K562 (cell line): ENCODE data around the gene SH3BGRL3. TPM values are rescaled to one million over a fixed set of nuclear protein-coding genes. Genes with fewer than 3 reads are reported as not detected.

ENCODE experiments used
- ATAC-seq: fragments of 200-7000 bp; cut with Tn5 transposase; 3 replicates; pipeline ENCODE4 v1.9.1; 2020; ENCODE audit warnings: moderate library complexity
- BruUV-seq: library from RNA; stranded (reverse); fragments of 400-500 nt; replicated peaks from 2 replicates; lab custom pipeline; 2021; lab: Mats Ljungman, UMichigan
- CTCF ChIA-PET: fragments of 300-600 bp; formaldehyde crosslinking; extraction: SDS; loops from one replicate; lab custom pipeline; 2021; ENCODE audit warnings: low intra/inter-chr PET ratio; lab: Yijun Ruan, JAX
- POLR2A ChIA-PET: fragments of 300-600, 350-650 bp; sonication (Branson Sonifier 250); formaldehyde crosslinking; extraction: SDS; loops from one replicate; lab custom pipeline; 2021; ENCODE audit warnings: antibody characterized with exemption, inconsistent platforms; lab: Yijun Ruan, JAX
- DNase-seq, 4 experiments: peaks; one replicate each; pipeline versions ENCODE4 v3.0.0 to v3.0.0-alpha.2; 2011 to 2018; ENCODE audit warnings: low spot score in 3 of 4, mixed read lengths in 3 of 4; ENCODE audit errors: extremely low read depth in 1 of 4
- FAIRE-seq: peaks from 2 replicates; lab custom pipeline; 2011; peaks lifted over from hg19 to GRCh38; lab: Jason Lieb, UNC
- H2AFZ ChIP-seq: 2 replicates; pipeline ENCODE4 v1.6.0; 2011; ENCODE audit warnings: low read depth, low read length, control low read depth, inconsistent platforms
- H3K27ac ChIP-seq: fragments of 200-600 bp; 3 replicates; pipeline ENCODE4 v1.8.0; 2011; ENCODE audit warnings: low read depth, mild to moderate bottlenecking, control low read depth, inconsistent platforms, low read length, moderate library complexity, mixed read lengths; ENCODE audit errors: extremely low read depth
- H3K27me3 ChIP-seq, 2 experiments: fragments of 300-600 bp in 1 of 2; 2 replicates in 1 of 2; 3 replicates in 1 of 2; pipeline versions ENCODE4 v1.6.0 to v1.8.0; 2011; ENCODE audit warnings: inconsistent platforms in 2 of 2, low read length in 2 of 2, mild to moderate bottlenecking in 1 of 2, mixed read lengths in 1 of 2, moderate library complexity in 1 of 2; ENCODE audit not compliant: control insufficient read depth in 2 of 2, insufficient read depth in 2 of 2
- H3K36me3 ChIP-seq: fragments of 300-600 bp; 3 replicates; pipeline ENCODE4 v1.8.0; 2011; ENCODE audit warnings: mild to moderate bottlenecking, low read length, inconsistent platforms; ENCODE audit not compliant: control insufficient read depth, insufficient read depth
- H3K4me1 ChIP-seq, 2 experiments: fragments of 200-600 bp in 1 of 2; replicated peaks in 1 of 2; 2 replicates in 1 of 2; 3 replicates in 1 of 2; pipeline versions ENCODE4 v1.5.1 to v1.8.0; 2011; ENCODE audit warnings: inconsistent platforms in 2 of 2, low read length in 2 of 2, mild to moderate bottlenecking in 1 of 2, mixed read lengths in 1 of 2, moderate library complexity in 1 of 2; ENCODE audit not compliant: control insufficient read depth in 2 of 2, insufficient read depth in 2 of 2
- H3K4me2 ChIP-seq: 2 replicates; pipeline ENCODE4 v1.6.1; 2011; ENCODE audit warnings: low read length, control low read depth, inconsistent platforms, mixed read lengths; ENCODE audit not compliant: insufficient read depth
- H3K4me3 ChIP-seq: fragments of 200-600 bp; sonication (generic), shearing (Covaris generic); 2 replicates; pipeline ENCODE4 v1.5.1; 2016; ENCODE audit warnings: control low read depth, inconsistent platforms
- H3K79me2 ChIP-seq: fragments of 200-600 bp; 3 replicates; pipeline ENCODE4 v1.8.0; 2011; ENCODE audit warnings: low read length, inconsistent platforms; ENCODE audit not compliant: control insufficient read depth, insufficient read depth
- H3K9ac ChIP-seq, 2 experiments: 2 replicates each; pipeline versions ENCODE4 v1.6.0 to v1.6.1; 2011; ENCODE audit warnings: low read depth in 2 of 2, low read length in 2 of 2, control low read depth in 1 of 2, inconsistent platforms in 1 of 2, mild to moderate bottlenecking in 1 of 2, mixed read lengths in 1 of 2; ENCODE audit not compliant: insufficient read depth in 1 of 2
- H3K9me1 ChIP-seq: one replicate; pipeline ENCODE4 v1.6.0; 2011; ENCODE audit warnings: inconsistent platforms, mild to moderate bottlenecking, low read length, moderate library complexity; ENCODE audit not compliant: control insufficient read depth, insufficient read depth
- H3K9me3 ChIP-seq: replicated peaks from 2 replicates; pipeline ENCODE4 v1.5.1; 2011; ENCODE audit warnings: low read depth, low read length, inconsistent platforms; ENCODE audit not compliant: control insufficient read depth, insufficient read depth
- H4K20me1 ChIP-seq: replicated peaks from 2 replicates; pipeline ENCODE4 v1.6.1; 2011; ENCODE audit warnings: low read length, inconsistent platforms, mixed read lengths; ENCODE audit not compliant: control insufficient read depth, insufficient read depth
- ADNP ChIP-seq: fragments of 200-800 bp; sonication (Bioruptor generic); IDR thresholded peaks from 2 replicates; pipeline ENCODE4 v1.6.1; 2016; ENCODE audit warnings: missing genetic modification characterization, missing compliant biosample characterization
- BHLHE40 ChIP-seq: IDR thresholded peaks from 2 replicates; pipeline ENCODE4 v1.6.1; 2011; ENCODE audit warnings: low read length, improper control_type of control experiment
- E2F3 ChIP-seq: fragments of 250-450 bp; sonication (Bioruptor Pico); IDR thresholded peaks from 2 replicates; pipeline ENCODE4 v1.4.0; 2020; ENCODE audit warnings: mild to moderate bottlenecking
- ELF1 ChIP-seq: fragments of 200-800 bp; sonication (Bioruptor generic); IDR thresholded peaks from 2 replicates; pipeline ENCODE4 v1.6.1; 2016; ENCODE audit warnings: missing genetic modification characterization, missing compliant biosample characterization
- MAFK ChIP-seq: IDR thresholded peaks from 2 replicates; pipeline ENCODE4 v1.6.1; 2011; ENCODE audit warnings: low read length, improper control_type of control experiment
- NCOA1 ChIP-seq: fragments of 450-650 bp; IDR thresholded peaks from 2 replicates; pipeline ENCODE4 v1.6.1; 2016; ENCODE audit warnings: low read depth
- NRF1 ChIP-seq, 2 experiments: fragments of 450-650 bp; IDR thresholded peaks in 1 of 2; conservative IDR thresholded peaks in 1 of 2; 2 replicates each; pipeline ENCODE4 v1.6.1; 2014; ENCODE audit warnings: mild to moderate bottlenecking in 2 of 2
- RNF219 ChIP-seq: fragments of 250-450 bp; sonication (Bioruptor Pico); IDR thresholded peaks from 2 replicates; pipeline ENCODE4 v1.5.0; 2022; ENCODE audit warnings: mild to moderate bottlenecking
- ZFP1 ChIP-seq: fragments of 450-650 bp; formaldehyde crosslinking; IDR thresholded peaks from 2 replicates; pipeline ENCODE4 v1.4.0; 2020; ENCODE audit warnings: mild to moderate bottlenecking, mixed read lengths
- ZNF133 ChIP-seq: fragments of 250-450 bp; sonication (Bioruptor Pico); IDR thresholded peaks from 2 replicates; pipeline ENCODE4 v1.4.0; 2020; ENCODE audit warnings: mild to moderate bottlenecking
- ZNF212 ChIP-seq: fragments of 450-650 bp; formaldehyde crosslinking; IDR thresholded peaks from 2 replicates; pipeline ENCODE4 v1.4.0; 2020; ENCODE audit warnings: mild to moderate bottlenecking
- WGBS: fragments of 100-300 bp; shearing (Covaris generic); methylation state at CpG from one replicate; pipeline ENCODE4 v1.1.6; 2016; ENCODE audit warnings: low coverage, mixed read lengths; ENCODE audit not compliant: insufficient coverage; ENCODE audit errors: missing lambda C conversion rate; 5-methylcytosine and 5-hydroxymethylcytosine counted together
- in situ Hi-C: fragments of 300-500 bp; cut with MboI; formaldehyde crosslinking; loops from 4 replicates; pipeline ENCODE4 v1.15.0; 2018; ENCODE audit warnings: inconsistent platforms, mixed read lengths
- intact Hi-C: fragments of 100-400 bp; cut with micrococcal nuclease; formaldehyde crosslinking; loops from 2 replicates; pipeline ENCODE4 v1.14.2; 2022
- polyA plus RNA-seq, 8 experiments: library from polyadenylated mRNA; depleted of rRNA in 4 of 8; stranded (reverse) in 5 of 8; unstranded in 3 of 8; fragments of >200 nt; fragmentation: Nextera tagmentation in 2 of 8; fragmentation: Illumina TruSeq in 1 of 8; extraction: Ambion mirVana in 2 of 8; extraction: Trizol in 1 of 8; gene quantifications; 2 replicates each; pipeline versions ENCODE4 v1.2.1 to v1.2.3, GENCODE V29; 2011 to 2014; ENCODE audit warnings: inconsistent platforms in 1 of 8, missing spikeins in 1 of 8
- total RNA-seq, 7 experiments: library from RNA; depleted of rRNA in 6 of 7; stranded (reverse); fragments of >200 nt in 6 of 7; fragmentation: Illumina TruSeq in 2 of 7; extraction: Trizol in 2 of 7; gene quantifications; 2 replicates each; pipeline versions ENCODE4 v1.2.1 to v1.2.3, GENCODE V29; 2011 to 2021; ENCODE audit warnings: low replicate concordance in 1 of 7
- TF ChIP-seq, protein P1 (sequence below): fragments of 250-450 bp; sonication (Bioruptor Pico); IDR thresholded peaks from 2 replicates; pipeline ENCODE4 v1.9.0; 2021; ENCODE audit warnings: mild to moderate bottlenecking
- TF ChIP-seq, protein P2 (sequence below), 2 experiments: fragments of 450-650 bp; formaldehyde crosslinking in 1 of 2; IDR thresholded peaks; 2 replicates each; pipeline versions ENCODE4 v1.4.0 to v1.6.1; 2014 to 2020; ENCODE audit warnings: mild to moderate bottlenecking in 2 of 2, borderline replicate concordance in 1 of 2, low read depth in 1 of 2

The SH3BGRL3 gene
- total and polyA plus RNA-seq, 9 of the 15 experiments (the other 6 are each of a cell fraction or from before 2014, with no cell fraction given) = 30.3 to 140 (median 54.2) TPM

GRCh38 chr1:26259578-26259977, 20.3 kb upstream of the SH3BGRL3 start:
- CTCF ChIA-PET = no interaction called here
- FAIRE-seq = no peak
- Histone ChIP-seq H3K27ac (no peak overlapping the region), H3K9me3 (no peaks in the 10 kb centered on the region), H3K79me2 (peaks cover 27% of the 10 kb centered on the region; the same call in 2 of the 3 replicates), H3K4me1 (no peaks in the 10 kb centered on the region), H2AFZ (no peak overlapping the region), H3K27me3 (no peaks in the 10 kb centered on the region), H3K9ac (no peak overlapping the region), H3K36me3 (peaks cover 98% of the 10 kb centered on the region), H3K4me2 (no peak overlapping the region), H3K9me1 (no peaks in the 10 kb centered on the region), H3K4me3 (no peak overlapping the region), H4K20me1 (no peaks in the 10 kb centered on the region)
- no peak for DNase-seq
- POLR2A ChIA-PET = interaction anchor here (0.8 to 1.1 kb wide), 2 partner anchors 10 to 13 kb away, joined by 3 to 4 read pairs; no protein-coding TSS in a partner anchor
- intact Hi-C loops = no loop called here
- 93% methylated on average over 5 of the region's 5 CpGs for WGBS
- in situ Hi-C loops = no loop called here
- no TSS peak for BruUV-seq
- ATAC-seq = no peak
- TF ChIP-seq NCOA1 = no peak
- no peak for TF ChIP-seq BHLHE40
- TF ChIP-seq ZNF212 (CRISPR knock-in tag) = no peak
- TF ChIP-seq ELF1 (tag) = no peak
- no peak for TF ChIP-seq E2F3 (CRISPR knock-in tag)
- no peak for TF ChIP-seq MAFK
- TF ChIP-seq, protein P1, sequence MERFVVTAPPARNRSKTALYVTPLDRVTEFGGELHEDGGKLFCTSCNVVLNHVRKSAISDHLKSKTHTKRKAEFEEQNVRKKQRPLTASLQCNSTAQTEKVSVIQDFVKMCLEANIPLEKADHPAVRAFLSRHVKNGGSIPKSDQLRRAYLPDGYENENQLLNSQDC = no peak
- TF ChIP-seq ZFP1 (CRISPR knock-in tag) = no peak
- no peak for TF ChIP-seq ADNP (tag)
- no peak for TF ChIP-seq NRF1 (conservative IDR thresholded peaks at IDR 0.05 in 1 of 2, IDR thresholded peaks at IDR 0.05 in 1 of 2)
- no peak for TF ChIP-seq RNF219 (CRISPR knock-in tag)
- TF ChIP-seq, protein P2, sequence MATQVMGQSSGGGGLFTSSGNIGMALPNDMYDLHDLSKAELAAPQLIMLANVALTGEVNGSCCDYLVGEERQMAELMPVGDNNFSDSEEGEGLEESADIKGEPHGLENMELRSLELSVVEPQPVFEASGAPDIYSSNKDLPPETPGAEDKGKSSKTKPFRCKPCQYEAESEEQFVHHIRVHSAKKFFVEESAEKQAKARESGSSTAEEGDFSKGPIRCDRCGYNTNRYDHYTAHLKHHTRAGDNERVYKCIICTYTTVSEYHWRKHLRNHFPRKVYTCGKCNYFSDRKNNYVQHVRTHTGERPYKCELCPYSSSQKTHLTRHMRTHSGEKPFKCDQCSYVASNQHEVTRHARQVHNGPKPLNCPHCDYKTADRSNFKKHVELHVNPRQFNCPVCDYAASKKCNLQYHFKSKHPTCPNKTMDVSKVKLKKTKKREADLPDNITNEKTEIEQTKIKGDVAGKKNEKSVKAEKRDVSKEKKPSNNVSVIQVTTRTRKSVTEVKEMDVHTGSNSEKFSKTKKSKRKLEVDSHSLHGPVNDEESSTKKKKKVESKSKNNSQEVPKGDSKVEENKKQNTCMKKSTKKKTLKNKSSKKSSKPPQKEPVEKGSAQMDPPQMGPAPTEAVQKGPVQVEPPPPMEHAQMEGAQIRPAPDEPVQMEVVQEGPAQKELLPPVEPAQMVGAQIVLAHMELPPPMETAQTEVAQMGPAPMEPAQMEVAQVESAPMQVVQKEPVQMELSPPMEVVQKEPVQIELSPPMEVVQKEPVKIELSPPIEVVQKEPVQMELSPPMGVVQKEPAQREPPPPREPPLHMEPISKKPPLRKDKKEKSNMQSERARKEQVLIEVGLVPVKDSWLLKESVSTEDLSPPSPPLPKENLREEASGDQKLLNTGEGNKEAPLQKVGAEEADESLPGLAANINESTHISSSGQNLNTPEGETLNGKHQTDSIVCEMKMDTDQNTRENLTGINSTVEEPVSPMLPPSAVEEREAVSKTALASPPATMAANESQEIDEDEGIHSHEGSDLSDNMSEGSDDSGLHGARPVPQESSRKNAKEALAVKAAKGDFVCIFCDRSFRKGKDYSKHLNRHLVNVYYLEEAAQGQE (IDR thresholded peaks at IDR 0.05; ENCODE audit: borderline replicate concordance) = no peak
- TF ChIP-seq, protein P2 (CRISPR knock-in tag; IDR thresholded peaks at IDR 0.05; ENCODE audit: low read depth) = no peak
- TF ChIP-seq ZNF133 (CRISPR knock-in tag) = no peak
- TF ChIP-seq, all 486 proteins: peak for 0
